H1 (cell line): ENCODE results near the gene B3GAT1. TPM values are rescaled to one million over a fixed set of nuclear protein-coding genes. Genes with fewer than 3 reads are reported as not detected.

ENCODE experiments used
- CTCF ChIA-PET: fragments of 300-600 bp; sonication (Branson Sonifier 250); formaldehyde crosslinking; loops from one replicate; lab custom pipeline; 2021; ENCODE audit not compliant: partially characterized antibody; lab: Charles Lee
- POLR2A ChIA-PET: fragments of 300-600 bp; sonication (Branson Sonifier 250); formaldehyde crosslinking; loops from one replicate; lab custom pipeline; 2021; ENCODE audit warnings: inconsistent platforms; ENCODE audit not compliant: partially characterized antibody; lab: Charles Lee
- DNase-seq, 2 experiments: peaks; one replicate each; pipeline versions ENCODE4 v3.0.0 to v3.0.0-alpha.2; 2010 to 2022; ENCODE audit warnings: low spot score in 2 of 2, low read depth in 1 of 2, mixed read lengths in 1 of 2
- FAIRE-seq: peaks from 2 replicates; lab custom pipeline; 2011; peaks lifted over from hg19 to GRCh38; lab: Jason Lieb, UNC
- H2AFZ ChIP-seq: 2 replicates; pipeline ENCODE4 v1.8.1; 2012; ENCODE audit warnings: low read length, inconsistent platforms
- H2AK5ac ChIP-seq: 2 replicates; pipeline ENCODE4 v1.6.1; 2013; ENCODE audit warnings: low read depth, low read length
- H2BK120ac ChIP-seq: replicated peaks from 2 replicates; pipeline ENCODE3; 2013; ENCODE audit warnings: low read depth, low read length, inconsistent platforms
- H2BK12ac ChIP-seq: 2 replicates; pipeline ENCODE4 v1.6.1; 2013; ENCODE audit warnings: low read depth, low read length
- H2BK15ac ChIP-seq: 2 replicates; pipeline ENCODE4 v1.6.1; 2013; ENCODE audit warnings: low read length
- H2BK20ac ChIP-seq: 2 replicates; pipeline ENCODE4 v1.6.1; 2013; ENCODE audit warnings: low read length
- H2BK5ac ChIP-seq: 2 replicates; pipeline ENCODE4 v1.6.1; 2013; ENCODE audit warnings: low read depth, low read length
- H3K14ac ChIP-seq: 2 replicates; pipeline ENCODE4 v1.6.1; 2013; ENCODE audit warnings: inconsistent platforms; ENCODE audit not compliant: insufficient read length
- H3K18ac ChIP-seq: 2 replicates; pipeline ENCODE4 v1.6.1; 2013; ENCODE audit warnings: low read length; ENCODE audit errors: extremely low read depth
- H3K23ac ChIP-seq: 2 replicates; pipeline ENCODE4 v1.6.1; 2013; ENCODE audit warnings: inconsistent platforms; ENCODE audit not compliant: insufficient read length
- H3K23me2 ChIP-seq: 2 replicates; pipeline ENCODE4 v1.6.1; 2013; ENCODE audit warnings: low read depth, low read length
- H3K27ac ChIP-seq: 2 replicates; pipeline ENCODE4 v1.6.1; 2011; ENCODE audit warnings: low read depth, low read length, inconsistent platforms
- H3K27me3 ChIP-seq, 4 experiments: replicated peaks in 1 of 4; 1 replicate in 1 of 4; 2 replicates in 3 of 4; pipeline versions ENCODE4 v1.6.1 to v1.8.1; 2011 to 2013; ENCODE audit warnings: low read length in 3 of 4, mild to moderate bottlenecking in 3 of 4, inconsistent platforms in 2 of 4, mixed read lengths in 2 of 4, moderate library complexity in 1 of 4; ENCODE audit not compliant: control insufficient read depth in 3 of 4, insufficient read depth in 3 of 4; ENCODE audit errors: extremely low read depth in 1 of 4
- H3K36me3 ChIP-seq, 4 experiments: 2 replicates each; pipeline versions ENCODE4 v1.6.1 to v1.8.1; 2011 to 2013; ENCODE audit warnings: mild to moderate bottlenecking in 4 of 4, low read length in 3 of 4, moderate library complexity in 2 of 4, control low read depth in 1 of 4, inconsistent platforms in 1 of 4; ENCODE audit not compliant: insufficient read depth in 4 of 4, control insufficient read depth in 2 of 4
- H3K4ac ChIP-seq: replicated peaks from 2 replicates; pipeline ENCODE3; 2013; ENCODE audit warnings: low read length, low read depth, mixed read lengths, inconsistent platforms; ENCODE audit not compliant: insufficient read length
- H3K4me1 ChIP-seq, 4 experiments: replicated peaks in 1 of 4; 1 replicate in 1 of 4; 2 replicates in 3 of 4; pipeline versions ENCODE4 v1.6.1 to v1.8.1; 2011 to 2013; ENCODE audit warnings: low read length in 3 of 4, inconsistent platforms in 2 of 4, mixed read lengths in 1 of 4; ENCODE audit not compliant: insufficient read depth in 4 of 4, control insufficient read depth in 3 of 4
- H3K4me2 ChIP-seq, 2 experiments: 2 replicates each; pipeline versions ENCODE4 v1.6.1 to v1.8.1; 2011 to 2013; ENCODE audit warnings: low read depth in 2 of 2, low read length in 2 of 2, control low read depth in 1 of 2, inconsistent platforms in 1 of 2, mild to moderate bottlenecking in 1 of 2; ENCODE audit not compliant: insufficient read depth in 1 of 2
- H3K4me3 ChIP-seq, 4 experiments: fragments of 200-600, 300-600 bp in 1 of 4; sonication (generic), shearing (Covaris generic), sonication (Bioruptor Twin) in 1 of 4; 2 replicates each; pipeline versions ENCODE4 v1.5.1 to v1.8.1; 2011 to 2016; ENCODE audit warnings: low read length in 4 of 4, low read depth in 3 of 4, control low read depth in 2 of 4, inconsistent platforms in 2 of 4, mild to moderate bottlenecking in 2 of 4, mixed read lengths in 1 of 4, moderate library complexity in 1 of 4; ENCODE audit not compliant: insufficient read depth in 2 of 4; ENCODE audit errors: extremely low read depth in 1 of 4
- H3K56ac ChIP-seq: replicated peaks from 2 replicates; pipeline ENCODE3; 2013; ENCODE audit warnings: low read depth, mild to moderate bottlenecking, mixed read lengths, low read length, inconsistent platforms; ENCODE audit not compliant: insufficient read length
- H3K79me1 ChIP-seq: 2 replicates; pipeline ENCODE4 v1.6.1; 2013; ENCODE audit warnings: low read depth, low read length, control low read depth
- H3K79me2 ChIP-seq, 2 experiments: 2 replicates each; pipeline versions ENCODE4 v1.6.1 to v1.8.1; 2012 to 2013; ENCODE audit warnings: low read length in 2 of 2, mild to moderate bottlenecking in 2 of 2, inconsistent platforms in 1 of 2; ENCODE audit not compliant: insufficient read depth in 2 of 2, control insufficient read depth in 1 of 2
- H3K9ac ChIP-seq, 4 experiments: replicated peaks in 1 of 4; 1 replicate in 1 of 4; 2 replicates in 3 of 4; pipeline versions ENCODE4 v1.6.1 to v1.8.1; 2011 to 2013; ENCODE audit warnings: low read depth in 3 of 4, low read length in 3 of 4, control low read depth in 2 of 4, mild to moderate bottlenecking in 2 of 4, moderate library complexity in 2 of 4, inconsistent platforms in 1 of 4; ENCODE audit errors: extremely low read depth in 1 of 4
- H3K9me3 ChIP-seq, 2 experiments: 2 replicates each; pipeline versions ENCODE4 v1.6.1 to v1.8.1; 2012 to 2013; ENCODE audit warnings: mild to moderate bottlenecking in 2 of 2, moderate library complexity in 2 of 2, control low read depth in 1 of 2, inconsistent platforms in 1 of 2, low read depth in 1 of 2, low read length in 1 of 2, mixed read lengths in 1 of 2; ENCODE audit not compliant: insufficient read depth in 2 of 2
- H4K20me1 ChIP-seq, 2 experiments: replicated peaks in 1 of 2; 2 replicates each; pipeline versions ENCODE3 to v1.8.1; 2011 to 2013; ENCODE audit warnings: inconsistent platforms in 2 of 2, low read length in 2 of 2, mild to moderate bottlenecking in 1 of 2; ENCODE audit not compliant: insufficient read depth in 2 of 2, control insufficient read depth in 1 of 2
- H4K5ac ChIP-seq: 2 replicates; pipeline ENCODE4 v1.6.1; 2013; ENCODE audit warnings: low read length, low read depth, mixed read lengths, inconsistent platforms; ENCODE audit not compliant: insufficient read length
- H4K8ac ChIP-seq: 2 replicates; pipeline ENCODE4 v1.8.0; 2013; ENCODE audit warnings: mild to moderate bottlenecking, moderate library complexity, low read length, inconsistent platforms; ENCODE audit not compliant: insufficient read depth; ENCODE audit errors: extremely low read depth
- H4K91ac ChIP-seq: replicated peaks from 2 replicates; pipeline ENCODE3; 2013; ENCODE audit warnings: low read length, mixed read lengths, inconsistent platforms; ENCODE audit not compliant: insufficient read length
- BRCA1 ChIP-seq: IDR thresholded peaks from 2 replicates; pipeline ENCODE4 v1.6.1; 2012; ENCODE audit warnings: low read depth, low read length, improper control_type of control experiment
- NRF1 ChIP-seq: IDR thresholded peaks from 2 replicates; pipeline ENCODE4 v1.6.1; 2011; ENCODE audit warnings: mild to moderate bottlenecking, low read depth, low read length, improper control_type of control experiment
- WGBS, 2 experiments: shearing (Covaris generic) in 1 of 2; methylation state at CpG; one replicate each; pipeline versions ENCODE4 v1.1.6 to v1.1.7; 2013 to 2015; ENCODE audit warnings: low lambda C conversion rate in 2 of 2, mixed read lengths in 2 of 2, inconsistent platforms in 1 of 2, low coverage in 1 of 2, missing lambda C conversion rate in 1 of 2; ENCODE audit not compliant: insufficient replicate concordance in 2 of 2, insufficient coverage in 1 of 2, insufficient read length in 1 of 2; ENCODE audit errors: extremely low coverage in 1 of 2, missing lambda C conversion rate in 1 of 2; 5-methylcytosine and 5-hydroxymethylcytosine counted together
- polyA plus RNA-seq, 7 experiments: library from polyadenylated mRNA; depleted of rRNA in 3 of 7; stranded (reverse) in 5 of 7; unstranded in 2 of 7; fragments of >200 nt in 5 of 7; fragments of 200-250 nt in 2 of 7; gene quantifications; 1 replicate in 5 of 7; 2 replicates in 1 of 7; 4 replicates in 1 of 7; pipeline versions ENCODE4 v1.2.1 to v1.2.3, GENCODE V29; 2011 to 2013; ENCODE audit warnings: missing spikeins in 2 of 7, mixed read lengths in 2 of 7
- total RNA-seq: library from RNA; stranded (reverse); fragmentation: NEBNext Ultra II Directional; extraction: Animal tissue kit (Norgen Biotek cat#: 25700); gene quantifications from 2 replicates; pipeline ENCODE4 v1.2.1, GENCODE V29; 2021

Gene B3GAT1
- total and polyA plus RNA-seq, 2 of the 8 experiments (the other 6 are each of a cell fraction or from before 2014, with no cell fraction given), result 19.7 to 32.4 TPM

GRCh38 chr11:134349109-134349801 lies 62.8 kb downstream of the B3GAT1 start:
- no peak for DNase-seq
- H3K23me2 ChIP-seq, result no peaks in the 10 kb centered on the region
- CTCF ChIA-PET, result interaction anchor here (0.6 to 1.7 kb wide), 3 partner anchors 10 to 151 kb away, joined by 3 to 6 read pairs (median 4); no protein-coding TSS in a partner anchor
- TF ChIP-seq NRF1, result no peak
- no peak for TF ChIP-seq BRCA1

More at GRCh38 chr11:134349109-134349801, 62.8 kb downstream of the B3GAT1 start:
- no peaks in the 10 kb centered on the region for H3K79me1 ChIP-seq
- peak; percentile 32 for FAIRE-seq
- H3K23ac ChIP-seq, result no peak overlapping the region
- H2BK15ac ChIP-seq, result no peak overlapping the region
- 86% methylated on average over 6 of the region's 6 CpGs; no CpG with 5 or more reads in 1 of the 2 experiments for WGBS, 2 experiments
- no peak overlapping the region for H3K9ac ChIP-seq
- no peak overlapping the region for H3K4me2 ChIP-seq
- H4K5ac ChIP-seq, result no peak overlapping the region
- no peak overlapping the region for H3K14ac ChIP-seq
- no peak overlapping the region for H2AFZ ChIP-seq
- H3K4me1 ChIP-seq, result peaks cover 0 to 3% (median 1%) of the 10 kb centered on the region in 4 experiments; a peak in 3 of 7 replicates
- H4K8ac ChIP-seq, result no peak overlapping the region
- no peaks in the 10 kb centered on the region for H3K36me3 ChIP-seq
- H2BK20ac ChIP-seq, result no peak overlapping the region
- H2BK120ac ChIP-seq, result no peak overlapping the region
- no peak overlapping the region for H3K4ac ChIP-seq
- H3K4me3 ChIP-seq, result no peak overlapping the region
- H4K20me1 ChIP-seq, result no peaks in the 10 kb centered on the region
- H3K27me3 ChIP-seq, result no peaks in the 10 kb centered on the region; a peak in 1 of 7 replicates
- no peak overlapping the region for H2BK12ac ChIP-seq
- H3K56ac ChIP-seq, result no peak overlapping the region
- H3K9me3 ChIP-seq, result no peaks in the 10 kb centered on the region
- POLR2A ChIA-PET, result no interaction called here
- H4K91ac ChIP-seq, result no peak overlapping the region
- H2AK5ac ChIP-seq, result no peak overlapping the region
- H2BK5ac ChIP-seq, result no peak overlapping the region
- no peak overlapping the region for H3K18ac ChIP-seq
- H3K27ac ChIP-seq, result no peak overlapping the region
- no peaks in the 10 kb centered on the region for H3K79me2 ChIP-seq
